ENCODE data around the gene GMDS. TPM values are rescaled to one million over a fixed set of nuclear protein-coding genes. Genes with fewer than 3 reads are reported as not detected.

The GMDS gene
- total and polyA plus RNA-seq, 2 of the 13 experiments (the other 11 are each of a cell fraction or from before 2014, with no cell fraction given), result 64.4 to 112 TPM

DNA sequence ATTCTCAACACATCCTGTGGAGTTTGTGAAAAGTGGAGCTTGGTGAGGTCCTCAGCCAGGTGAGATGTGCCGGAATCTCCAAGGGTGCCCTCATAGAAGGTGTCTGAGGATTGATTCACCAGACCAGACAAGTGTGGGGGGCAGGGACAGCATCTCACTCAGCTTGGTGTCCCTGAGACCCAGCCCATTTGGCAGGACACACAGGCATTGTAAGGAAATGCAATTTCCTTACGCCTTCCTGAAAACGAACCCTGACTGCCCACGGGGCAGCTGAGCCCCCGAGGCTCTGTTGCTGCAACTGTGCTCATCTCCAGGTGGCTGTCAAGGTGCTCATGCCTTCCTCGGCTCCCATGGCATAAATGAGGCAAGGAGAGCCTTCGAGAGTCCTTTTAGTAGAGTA lies 602.3 kb downstream of the GMDS start:
- Histone ChIP-seq H3K4me2 (ENCODE audit: low read depth, low read length) (no peak overlapping the region), H4K20me1 (ENCODE audit: insufficient read depth, low read length) (no peaks in the 10 kb centered on the region; the same call in 1 of the 2 replicates), H3K27me3 (ENCODE audit: control insufficient read depth in 1 of 2, insufficient read depth in 2 of 2, low read length in 2 of 2) (no peaks in the 10 kb centered on the region), H3K9ac (ENCODE audit: insufficient read depth, low read depth, low read length) (no peak overlapping the region), H3K4me3 (replicated peaks in 1 of 3; ENCODE audit: insufficient read depth in 1 of 3, low read depth in 2 of 3, low read length in 3 of 3) (no peak overlapping the region), H2AFZ (ENCODE audit: low read length) (no peak overlapping the region), H3K27ac (ENCODE audit: extremely low read length, insufficient read depth, low read length) (no peak overlapping the region), H3K79me2 (ENCODE audit: insufficient read depth, low read length) (no peaks in the 10 kb centered on the region), H3K9me3 (ENCODE audit: low read length) (no peaks in the 10 kb centered on the region), H3K4me1 (ENCODE audit: insufficient read depth, low read length) (no peaks in the 10 kb centered on the region), H3K36me3 (replicated peaks in 1 of 2; ENCODE audit: control insufficient read depth in 1 of 2, insufficient read depth in 2 of 2, low read length in 2 of 2) (peaks cover 2 to 42% of the 10 kb centered on the region in 2 experiments; a peak in 4 of 5 replicates)
- 98% methylated on average over 7 of the region's 7 CpGs for WGBS (ENCODE audit: low lambda C conversion rate)
- FAIRE-seq (no peak), ATAC-seq (no peak), DNase-seq (ENCODE audit: low spot score) (no peak)
- CTCF ChIA-PET (ENCODE audit: low intra/inter-chr PET ratio, low total read pairs), result no interaction called here
- POLR2A ChIA-PET, result no interaction called here
- intact Hi-C loops (cut with micrococcal nuclease; ENCODE audit: unreplicated experiment) (no loop called here), in situ Hi-C loops (cut with HindIII; ENCODE audit: extremely low pct_ligation_motif_present, low pct_unique_long_range_greater_than_20kb) (no loop called here)
- TF ChIP-seq RBM22 (optimal IDR thresholded peaks at IDR 0.05; ENCODE audit: low read length), result peak; percentile 80
- TF ChIP-seq, protein P1, sequence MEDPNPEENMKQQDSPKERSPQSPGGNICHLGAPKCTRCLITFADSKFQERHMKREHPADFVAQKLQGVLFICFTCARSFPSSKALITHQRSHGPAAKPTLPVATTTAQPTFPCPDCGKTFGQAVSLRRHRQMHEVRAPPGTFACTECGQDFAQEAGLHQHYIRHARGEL (CRISPR knock-in tag; IDR thresholded peaks at IDR 0.05), result no peak
- no TSS peak for BruUV-seq (replicated peaks)

DNA sequence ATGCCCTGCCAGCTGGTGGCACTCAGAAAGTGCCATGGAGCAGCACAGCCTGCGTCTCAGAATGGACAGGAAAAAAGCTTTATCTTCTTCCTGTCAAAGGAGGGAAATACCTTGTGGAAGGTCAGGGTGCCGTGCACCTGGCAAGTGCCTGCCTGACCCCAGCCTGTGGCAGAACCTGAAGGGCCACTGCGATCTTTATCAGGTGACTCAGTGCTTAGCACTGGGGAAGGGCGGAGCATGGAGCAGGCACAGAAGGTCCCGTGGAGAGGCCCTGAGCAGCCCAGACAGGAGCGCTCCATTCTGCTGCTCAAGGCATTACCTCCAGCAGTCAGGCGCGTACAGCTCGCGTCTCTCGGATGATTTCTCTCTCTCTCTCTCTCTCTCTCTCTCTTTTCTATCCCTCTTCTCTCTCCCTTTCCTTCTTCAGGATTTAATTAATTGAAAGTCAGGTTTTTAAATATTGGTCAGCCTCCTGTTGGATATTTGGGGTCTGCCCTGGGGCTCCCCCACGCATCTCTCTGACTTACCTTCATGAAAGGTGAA lies 604.0 kb downstream of the GMDS start:
- DNase-seq (ENCODE audit: low spot score) (no peak), FAIRE-seq (no peak), ATAC-seq (no peak)
- Histone ChIP-seq H3K4me1 (ENCODE audit: insufficient read depth, low read length) (no peaks in the 10 kb centered on the region), H3K4me3 (replicated peaks in 1 of 3; ENCODE audit: insufficient read depth in 1 of 3, low read depth in 2 of 3, low read length in 3 of 3) (no peak overlapping the region), H3K79me2 (ENCODE audit: insufficient read depth, low read length) (no peaks in the 10 kb centered on the region), H3K4me2 (ENCODE audit: low read depth, low read length) (no peak overlapping the region), H4K20me1 (ENCODE audit: insufficient read depth, low read length) (no peaks in the 10 kb centered on the region; the same call in 1 of the 2 replicates), H2AFZ (ENCODE audit: low read length) (no peak overlapping the region), H3K36me3 (replicated peaks in 1 of 2; ENCODE audit: control insufficient read depth in 1 of 2, insufficient read depth in 2 of 2, low read length in 2 of 2) (peaks cover 2 to 36% of the 10 kb centered on the region in 2 experiments; a peak in 4 of 5 replicates), H3K9me3 (ENCODE audit: low read length) (no peaks in the 10 kb centered on the region), H3K9ac (ENCODE audit: insufficient read depth, low read depth, low read length) (no peak overlapping the region), H3K27me3 (ENCODE audit: control insufficient read depth in 1 of 2, insufficient read depth in 2 of 2, low read length in 2 of 2) (no peaks in the 10 kb centered on the region), H3K27ac (ENCODE audit: extremely low read length, insufficient read depth, low read length) (no peak overlapping the region)
- TF ChIP-seq ZNF563 (CRISPR knock-in tag; IDR thresholded peaks at IDR 0.05), result no peak
- TF ChIP-seq YEATS2 (CRISPR knock-in tag; IDR thresholded peaks at IDR 0.05; ENCODE audit: borderline replicate concordance), result no peak
- TF ChIP-seq ZNF333 (CRISPR knock-in tag; IDR thresholded peaks at IDR 0.05; ENCODE audit: borderline replicate concordance), result no peak
- TF ChIP-seq RFX1 (IDR thresholded peaks at IDR 0.05), result no peak
- TF ChIP-seq ZNF101 (CRISPR knock-in tag; IDR thresholded peaks at IDR 0.05; ENCODE audit: borderline replicate concordance, low read depth), result no peak
- no peak for TF ChIP-seq NFYC (CRISPR knock-in tag; IDR thresholded peaks at IDR 0.05)
- no peak for TF ChIP-seq ARNT (IDR thresholded peaks at IDR 0.05)
- no peak for TF ChIP-seq NCOA1 (CRISPR knock-in tag; IDR thresholded peaks at IDR 0.05)
- TF ChIP-seq ZNF263 (CRISPR knock-in tag; IDR thresholded peaks at IDR 0.05), result no peak
- no peak for TF ChIP-seq ZNF780A (CRISPR knock-in tag; IDR thresholded peaks at IDR 0.05)
- TF ChIP-seq PCBP2 (optimal IDR thresholded peaks at IDR 0.05; ENCODE audit: low read depth, low read length, poor library complexity, severe bottlenecking), result no peak
- no peak for TF ChIP-seq TEAD3 (CRISPR knock-in tag; optimal IDR thresholded peaks at IDR 0.05; ENCODE audit: borderline replicate concordance)
- TF ChIP-seq CCDC6 (CRISPR knock-in tag; IDR thresholded peaks at IDR 0.05), result no peak
- 97% methylated on average over 12 of the region's 12 CpGs for WGBS (ENCODE audit: low lambda C conversion rate)
- in situ Hi-C loops (cut with HindIII; ENCODE audit: extremely low pct_ligation_motif_present, low pct_unique_long_range_greater_than_20kb), result no loop called here
- CTCF ChIA-PET (ENCODE audit: low intra/inter-chr PET ratio, low total read pairs), result no interaction called here
- POLR2A ChIA-PET, result no interaction called here
- no TSS peak for BruUV-seq (replicated peaks)
- intact Hi-C loops (cut with micrococcal nuclease; ENCODE audit: unreplicated experiment), result no loop called here
